Left ventricle myocardium inferior (tissue), 1 donor: Measurements from ENCODE around the gene SH3PXD2A. TPM values are rescaled to one million over a fixed set of nuclear protein-coding genes. Genes with fewer than 3 reads are reported as not detected.

Source experiments
- DNase-seq: peaks from one replicate; pipeline ENCODE4 v3.0.0-alpha.2; 2020
- H3K27ac ChIP-seq: fragments of 200-600 bp; replicated peaks from 2 replicates; pipeline ENCODE4 v1.8.0; 2021
- H3K27me3 ChIP-seq: fragments of 200-600 bp; 2 replicates; pipeline ENCODE4 v1.8.0; 2021; ENCODE audit warnings: low read depth
- H3K36me3 ChIP-seq: fragments of 200-600 bp; 2 replicates; pipeline ENCODE4 v1.8.0; 2021
- H3K4me1 ChIP-seq: fragments of 200-600 bp; 2 replicates; pipeline ENCODE4 v1.8.0; 2021
- H3K4me3 ChIP-seq: fragments of 200-600 bp; 2 replicates; pipeline ENCODE4 v1.8.0; 2021; ENCODE audit warnings: mild to moderate bottlenecking, moderate library complexity
- H3K9me3 ChIP-seq: fragments of 200-600 bp; replicated peaks from 2 replicates; pipeline ENCODE4 v1.8.0; 2021
- intact Hi-C: fragments of 100-400 bp; cut with micrococcal nuclease; formaldehyde crosslinking; loops from one replicate; pipeline ENCODE4 v1.11.0; 2022
- total RNA-seq: library from RNA; stranded (reverse); fragmentation: NEBNext Ultra II Directional; extraction: Animal tissue kit (Norgen Biotek cat#: 25700); gene quantifications from one replicate; pipeline ENCODE4 v1.2.1, GENCODE V29; 2021
- TF ChIP-seq, protein P1 (sequence below): fragments of 200-600 bp; IDR thresholded peaks from 2 replicates; pipeline ENCODE4 v1.8.0; 2021; ENCODE audit warnings: antibody characterized with exemption, mild to moderate bottlenecking, borderline replicate concordance
- donor health status: DM: no; HTN: yes; CAD: no; lungs with severe emphysema.

Gene SH3PXD2A
- total RNA-seq, 1 donor from 2014 or later = 34.4 TPM

- Histone ChIP-seq H3K27ac (no peak overlapping the region), H3K36me3 (no peaks in the 10 kb centered on the region), H3K4me3 (no peak overlapping the region), H3K27me3 (no peaks in the 10 kb centered on the region), H3K9me3 (no peaks in the 10 kb centered on the region), H3K4me1 (peaks cover 17% of the 10 kb centered on the region)
- intact Hi-C loops = loop anchor here (2.0 kb wide), 1 partner anchor 147 kb away; no protein-coding TSS in a partner anchor
- no peak for DNase-seq
- TF ChIP-seq, protein P1, sequence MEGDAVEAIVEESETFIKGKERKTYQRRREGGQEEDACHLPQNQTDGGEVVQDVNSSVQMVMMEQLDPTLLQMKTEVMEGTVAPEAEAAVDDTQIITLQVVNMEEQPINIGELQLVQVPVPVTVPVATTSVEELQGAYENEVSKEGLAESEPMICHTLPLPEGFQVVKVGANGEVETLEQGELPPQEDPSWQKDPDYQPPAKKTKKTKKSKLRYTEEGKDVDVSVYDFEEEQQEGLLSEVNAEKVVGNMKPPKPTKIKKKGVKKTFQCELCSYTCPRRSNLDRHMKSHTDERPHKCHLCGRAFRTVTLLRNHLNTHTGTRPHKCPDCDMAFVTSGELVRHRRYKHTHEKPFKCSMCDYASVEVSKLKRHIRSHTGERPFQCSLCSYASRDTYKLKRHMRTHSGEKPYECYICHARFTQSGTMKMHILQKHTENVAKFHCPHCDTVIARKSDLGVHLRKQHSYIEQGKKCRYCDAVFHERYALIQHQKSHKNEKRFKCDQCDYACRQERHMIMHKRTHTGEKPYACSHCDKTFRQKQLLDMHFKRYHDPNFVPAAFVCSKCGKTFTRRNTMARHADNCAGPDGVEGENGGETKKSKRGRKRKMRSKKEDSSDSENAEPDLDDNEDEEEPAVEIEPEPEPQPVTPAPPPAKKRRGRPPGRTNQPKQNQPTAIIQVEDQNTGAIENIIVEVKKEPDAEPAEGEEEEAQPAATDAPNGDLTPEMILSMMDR = no peak
Observed at GRCh38 chr10:103712146-103712545, 143.2 kb downstream of the SH3PXD2A start.

- Histone ChIP-seq H3K4me3 (no peak overlapping the region), H3K27me3 (no peaks in the 10 kb centered on the region), H3K36me3 (no peaks in the 10 kb centered on the region), H3K9me3 (no peaks in the 10 kb centered on the region), H3K4me1 (peaks cover 13% of the 10 kb centered on the region), H3K27ac (no peak overlapping the region)
- intact Hi-C loops = no loop called here
- TF ChIP-seq, protein P1 = peak; percentile 19
- DNase-seq = no peak
Observed at GRCh38 chr10:103711351-103711994, 143.9 kb downstream of the SH3PXD2A start.

DNA sequence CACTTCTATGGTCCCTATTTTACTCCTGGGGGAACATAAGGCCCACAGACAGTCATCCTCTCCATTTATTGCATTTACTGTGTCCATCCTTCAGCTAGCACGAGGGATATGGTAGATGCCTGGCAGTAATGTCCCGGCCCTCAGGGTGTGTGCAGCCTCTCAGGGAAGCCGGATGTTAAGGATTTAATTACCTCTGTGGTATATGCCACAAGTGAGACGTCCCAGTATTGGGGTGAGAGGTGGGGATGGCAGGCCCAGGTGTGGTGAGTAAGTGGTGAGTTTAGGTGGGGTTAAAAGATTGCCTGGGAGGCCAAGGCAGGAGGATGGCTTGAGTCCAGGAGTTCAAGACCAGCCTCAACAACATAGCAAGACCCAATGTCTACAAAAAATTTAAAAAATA is 144.9 kb downstream of the SH3PXD2A start:
- Histone ChIP-seq H3K27ac (no peak overlapping the region), H3K27me3 (no peaks in the 10 kb centered on the region), H3K9me3 (no peaks in the 10 kb centered on the region), H3K4me1 (peaks cover 11% of the 10 kb centered on the region), H3K36me3 (no peaks in the 10 kb centered on the region), H3K4me3 (no peak overlapping the region)
- intact Hi-C loops = no loop called here
- TF ChIP-seq, protein P1 = no peak
- no peak for DNase-seq

DNA sequence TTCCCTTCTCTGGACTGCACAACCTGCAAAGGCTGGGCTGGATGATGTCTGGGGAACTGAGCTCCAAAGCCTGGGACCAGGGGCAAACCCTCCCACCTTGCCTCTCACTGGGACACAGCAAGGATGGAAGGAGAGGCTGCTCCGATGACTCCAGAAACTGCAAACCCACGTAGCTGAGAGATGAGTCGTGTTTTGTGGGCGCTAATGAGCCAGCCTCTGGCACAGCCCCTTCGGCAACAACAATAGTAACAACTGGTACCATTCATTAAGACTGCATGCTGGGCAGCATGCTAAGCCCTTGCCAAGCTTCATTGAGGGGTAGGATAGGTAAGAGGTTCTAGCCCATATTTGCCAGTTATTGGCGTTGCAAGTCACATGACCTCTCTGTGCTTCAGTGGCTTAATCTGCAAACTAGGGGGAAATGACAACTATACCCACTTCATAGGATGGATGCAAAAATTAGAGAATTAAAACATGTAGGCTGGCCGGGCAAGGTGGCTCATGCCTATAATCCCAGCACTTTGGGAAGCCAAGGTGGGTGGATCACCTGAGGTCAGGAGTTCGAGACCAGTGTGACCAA is 145.9 kb downstream of the SH3PXD2A start:
- no peak overlapping the region for H3K4me3 ChIP-seq
- H3K27ac ChIP-seq = no peak overlapping the region
- TF ChIP-seq, protein P1 = no peak
- no peaks in the 10 kb centered on the region for H3K9me3 ChIP-seq
- intact Hi-C loops = no loop called here
- no peaks in the 10 kb centered on the region for H3K27me3 ChIP-seq
- peaks cover 11% of the 10 kb centered on the region for H3K4me1 ChIP-seq
- DNase-seq = no peak
- H3K36me3 ChIP-seq = no peaks in the 10 kb centered on the region

- H3K36me3 ChIP-seq = no peaks in the 10 kb centered on the region
- H3K27me3 ChIP-seq = no peaks in the 10 kb centered on the region
- TF ChIP-seq, protein P1 = no peak
- no peak overlapping the region for H3K4me3 ChIP-seq
- intact Hi-C loops = no loop called here
- H3K4me1 ChIP-seq = peaks cover 11% of the 10 kb centered on the region
- no peaks in the 10 kb centered on the region for H3K9me3 ChIP-seq
- no peak for DNase-seq
- no peak overlapping the region for H3K27ac ChIP-seq
Observed at GRCh38 chr10:103708627-103709288, 146.6 kb downstream of the SH3PXD2A start.
